DND-41 (cell line): ENCODE data around the gene ERC2.

ENCODE experiments used
- ATAC-seq: fragments of 200-7000 bp; cut with Tn5 transposase; 3 replicates; pipeline ENCODE4 v1.9.1; 2021; ENCODE audit warnings: low read depth; ENCODE audit not compliant: insufficient read depth
- DNase-seq: peaks from one replicate; pipeline ENCODE4 v3.0.0-alpha.2; 2020
- H2AFZ ChIP-seq: 2 replicates; pipeline ENCODE4 v1.6.0; 2012; ENCODE audit warnings: low read depth, low read length
- H3K27ac ChIP-seq: 2 replicates; pipeline ENCODE4 v1.5.1; 2012; ENCODE audit warnings: low read length, inconsistent platforms
- H3K27me3 ChIP-seq: fragments of 200-600 bp; sonication (generic); 2 replicates; pipeline ENCODE4 v1.6.0; 2012; ENCODE audit warnings: low read length, mild to moderate bottlenecking, inconsistent platforms; ENCODE audit not compliant: insufficient read depth, poor library complexity
- H3K36me3 ChIP-seq: 2 replicates; pipeline ENCODE4 v1.5.1; 2012; ENCODE audit warnings: low read length, inconsistent platforms; ENCODE audit not compliant: insufficient read depth
- H3K4me1 ChIP-seq: 2 replicates; pipeline ENCODE4 v1.5.1; 2012; ENCODE audit warnings: mild to moderate bottlenecking, low read length; ENCODE audit not compliant: insufficient read depth
- H3K4me2 ChIP-seq: 2 replicates; pipeline ENCODE4 v1.6.0; 2012; ENCODE audit warnings: mild to moderate bottlenecking, moderate library complexity, low read length, inconsistent platforms; ENCODE audit not compliant: insufficient read depth
- H3K4me3 ChIP-seq, 2 experiments: fragments of 200-600 bp in 1 of 2; shearing (Covaris generic) in 1 of 2; 2 replicates each; pipeline ENCODE4 v1.5.1; 2012 to 2016; ENCODE audit warnings: inconsistent platforms in 2 of 2, low read length in 2 of 2, mild to moderate bottlenecking in 2 of 2, low read depth in 1 of 2, moderate library complexity in 1 of 2
- H3K79me2 ChIP-seq: 2 replicates; pipeline ENCODE4 v1.6.0; 2012; ENCODE audit warnings: low read length, inconsistent platforms; ENCODE audit not compliant: insufficient read depth
- H3K9ac ChIP-seq: 2 replicates; pipeline ENCODE4 v1.6.0; 2012; ENCODE audit warnings: low read depth, mild to moderate bottlenecking, inconsistent platforms, low read length, moderate library complexity
- H3K9me3 ChIP-seq: 2 replicates; pipeline ENCODE4 v1.5.1; 2012; ENCODE audit warnings: low read length, moderate library complexity, mild to moderate bottlenecking, inconsistent platforms; ENCODE audit not compliant: insufficient read depth, severe bottlenecking
- H4K20me1 ChIP-seq: 2 replicates; pipeline ENCODE4 v1.6.0; 2012; ENCODE audit warnings: low read length; ENCODE audit not compliant: insufficient read depth
- CTCF ChIP-seq: IDR thresholded peaks from 2 replicates; pipeline ENCODE4 v1.5.1; 2012; ENCODE audit warnings: borderline replicate concordance, low read length, moderate library complexity, mild to moderate bottlenecking; ENCODE audit not compliant: poor library complexity, severe bottlenecking; ENCODE audit errors: extremely low read depth
- EZH2 ChIP-seq: IDR thresholded peaks from 3 replicates; pipeline ENCODE4 v1.6.1; 2012; ENCODE audit warnings: borderline replicate concordance, low read depth, mild to moderate bottlenecking, moderate library complexity, low read length, inconsistent platforms; ENCODE audit not compliant: severe bottlenecking

ERC2 gene

DNA sequence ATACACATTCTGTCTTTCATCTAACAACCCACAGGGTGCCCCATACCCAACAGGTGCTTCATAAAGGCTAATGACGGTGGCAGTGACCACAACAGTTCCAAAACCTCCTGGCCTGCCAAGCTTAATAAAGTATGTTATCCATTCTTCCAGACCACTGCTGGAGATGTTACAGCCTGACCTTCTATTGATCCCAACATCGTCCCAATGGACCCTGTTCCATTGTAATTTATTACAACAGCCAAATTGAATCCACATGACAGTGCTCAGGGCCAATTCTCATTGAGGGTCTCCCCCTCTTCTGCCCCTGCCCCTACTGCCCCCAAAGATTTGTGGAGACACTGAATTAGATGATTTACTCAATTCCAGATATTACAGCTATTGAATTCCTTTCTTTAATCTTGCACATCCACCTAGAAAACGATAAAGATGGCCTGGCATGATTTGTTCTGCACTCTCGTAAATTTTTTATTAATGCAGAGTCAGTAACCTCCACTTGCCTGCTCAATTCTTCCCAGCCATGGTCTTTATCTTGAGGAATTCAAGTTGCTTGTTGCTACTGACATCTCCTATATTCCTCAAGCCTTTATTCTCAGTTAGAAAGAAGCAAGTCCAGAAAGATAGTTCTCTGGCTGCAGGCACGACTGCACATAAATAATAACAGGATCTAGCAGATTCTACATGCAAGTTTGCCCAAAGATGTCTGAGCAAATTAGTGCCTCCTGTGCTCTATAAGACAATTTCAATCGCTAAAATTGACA, 407.6 kb downstream of the ERC2 start:
- TF ChIP-seq EZH2 (no peak), CTCF (no peak)
- H3K27ac ChIP-seq, result no peak overlapping the region
- H3K4me2 ChIP-seq, result no peak overlapping the region
- no peaks in the 10 kb centered on the region for H3K9me3 ChIP-seq
- ATAC-seq, result no peak
- no peaks in the 10 kb centered on the region for H3K79me2 ChIP-seq
- no peaks in the 10 kb centered on the region for H4K20me1 ChIP-seq
- H3K36me3 ChIP-seq, result no peaks in the 10 kb centered on the region
- H3K4me1 ChIP-seq, result no peaks in the 10 kb centered on the region
- no peak overlapping the region for H3K4me3 ChIP-seq
- H2AFZ ChIP-seq, result no peak overlapping the region
- no peaks in the 10 kb centered on the region for H3K27me3 ChIP-seq
- DNase-seq, result no peak
- no peak overlapping the region for H3K9ac ChIP-seq

GRCh38 chr3:56059731-56060130, 408.5 kb downstream of the ERC2 start:
- Histone ChIP-seq H3K4me2 (no peak overlapping the region), H2AFZ (no peak overlapping the region), H3K27me3 (peaks cover 3% of the 10 kb centered on the region), H3K36me3 (no peaks in the 10 kb centered on the region), H4K20me1 (no peaks in the 10 kb centered on the region), H3K79me2 (no peaks in the 10 kb centered on the region), H3K9ac (no peak overlapping the region), H3K27ac (no peak overlapping the region), H3K9me3 (no peaks in the 10 kb centered on the region), H3K4me3 (no peak overlapping the region), H3K4me1 (no peaks in the 10 kb centered on the region)
- TF ChIP-seq CTCF (no peak), EZH2 (no peak)
- DNase-seq (no peak), ATAC-seq (no peak)

DNA sequence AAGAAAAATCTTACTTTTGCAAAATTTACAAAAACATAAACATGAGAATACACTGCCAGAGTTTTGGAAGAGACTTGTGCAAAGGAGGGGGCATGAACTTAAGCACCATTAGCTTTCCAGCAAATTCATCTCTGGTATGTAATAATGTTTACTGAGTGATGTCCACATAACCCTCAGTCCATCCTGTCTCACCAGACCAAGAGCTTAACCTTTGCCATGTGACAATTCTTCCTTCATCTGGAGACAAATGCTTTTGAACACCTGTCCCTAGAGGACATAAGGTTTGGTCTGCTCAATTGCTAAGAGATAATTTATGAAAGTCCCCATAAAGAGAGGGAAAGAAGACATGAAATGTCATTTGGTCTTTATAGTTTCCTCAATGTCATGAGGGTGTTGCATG, 412.3 kb downstream of the ERC2 start:
- H3K27ac ChIP-seq, result no peak overlapping the region
- no peaks in the 10 kb centered on the region for H4K20me1 ChIP-seq
- ATAC-seq (no peak), DNase-seq (no peak)
- no peak overlapping the region for H3K4me2 ChIP-seq
- TF ChIP-seq EZH2 (no peak), CTCF (no peak)
- no peak overlapping the region for H3K4me3 ChIP-seq
- peaks cover 5% of the 10 kb centered on the region for H3K27me3 ChIP-seq
- no peak overlapping the region for H3K9ac ChIP-seq
- no peaks in the 10 kb centered on the region for H3K79me2 ChIP-seq
- H3K36me3 ChIP-seq, result no peaks in the 10 kb centered on the region
- no peaks in the 10 kb centered on the region for H3K9me3 ChIP-seq
- H2AFZ ChIP-seq, result no peak overlapping the region
- H3K4me1 ChIP-seq, result no peaks in the 10 kb centered on the region

DNA sequence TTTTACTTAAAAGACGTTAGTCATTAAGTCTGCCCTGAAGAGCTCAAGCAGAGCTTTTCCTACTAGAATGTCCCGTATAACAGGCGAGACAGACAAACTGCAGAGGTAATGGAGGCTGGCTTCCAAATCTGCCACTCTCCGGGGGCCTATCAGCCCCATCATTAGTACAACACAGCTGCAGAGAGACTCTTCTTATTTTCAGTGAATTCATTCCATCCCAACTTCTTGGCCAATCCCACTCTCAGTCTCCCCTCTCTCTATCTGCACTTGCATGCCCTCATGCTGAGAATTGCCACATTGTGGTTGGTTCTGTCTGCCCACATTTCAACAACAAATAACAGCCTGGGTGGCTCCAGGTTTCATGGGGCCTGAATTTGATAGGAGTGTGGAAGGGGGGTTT, 412.7 kb downstream of the ERC2 start:
- Histone ChIP-seq H3K9me3 (no peaks in the 10 kb centered on the region), H3K36me3 (no peaks in the 10 kb centered on the region), H3K9ac (no peak overlapping the region), H3K4me1 (no peaks in the 10 kb centered on the region), H3K79me2 (no peaks in the 10 kb centered on the region), H3K27ac (no peak overlapping the region), H3K4me3 (no peak overlapping the region), H4K20me1 (no peaks in the 10 kb centered on the region), H3K27me3 (peaks cover 5% of the 10 kb centered on the region), H2AFZ (no peak overlapping the region), H3K4me2 (no peak overlapping the region)
- ATAC-seq (no peak), DNase-seq (no peak)
- no peak for TF ChIP-seq CTCF
- no peak for TF ChIP-seq EZH2
